ENCODE measurements around the gene RNU5B-1.

Gene RNU5B-1

DNA sequence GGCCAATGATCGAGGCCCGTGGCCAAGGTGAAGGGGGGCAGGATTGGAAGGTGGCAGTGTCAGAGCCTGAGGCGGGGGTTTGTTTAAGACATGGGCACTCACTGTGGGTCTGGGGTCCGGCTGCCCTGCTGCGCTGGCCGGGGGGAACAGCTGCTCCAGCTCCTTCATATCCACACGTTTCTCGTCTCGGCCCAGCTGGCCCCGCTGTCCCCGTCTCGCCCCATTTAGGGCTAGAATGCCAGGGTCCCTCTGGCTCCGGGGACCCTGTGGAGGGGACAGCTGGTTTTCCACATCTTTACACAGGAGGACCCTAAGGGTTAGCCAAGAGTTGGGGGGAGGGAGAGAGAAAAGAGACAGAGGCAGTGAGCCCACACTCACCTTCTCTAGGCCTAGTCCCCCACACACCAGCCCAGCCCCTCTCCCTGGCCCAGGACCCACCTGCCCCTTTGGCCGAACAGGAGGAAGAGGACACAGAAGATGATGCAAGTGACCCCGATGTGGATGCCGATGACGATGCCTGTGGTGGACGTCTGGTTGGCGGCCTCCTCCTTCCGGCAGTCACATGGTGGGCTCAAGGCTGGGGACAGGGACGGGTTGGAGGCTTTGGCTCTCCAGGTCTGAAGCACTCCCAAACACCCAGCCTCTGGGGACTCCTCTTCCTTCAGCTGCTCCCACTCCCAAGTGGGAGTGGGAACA is 25.0 kb downstream of the RNU5B-1 start:
- no peak for DNase-seq

DNA sequence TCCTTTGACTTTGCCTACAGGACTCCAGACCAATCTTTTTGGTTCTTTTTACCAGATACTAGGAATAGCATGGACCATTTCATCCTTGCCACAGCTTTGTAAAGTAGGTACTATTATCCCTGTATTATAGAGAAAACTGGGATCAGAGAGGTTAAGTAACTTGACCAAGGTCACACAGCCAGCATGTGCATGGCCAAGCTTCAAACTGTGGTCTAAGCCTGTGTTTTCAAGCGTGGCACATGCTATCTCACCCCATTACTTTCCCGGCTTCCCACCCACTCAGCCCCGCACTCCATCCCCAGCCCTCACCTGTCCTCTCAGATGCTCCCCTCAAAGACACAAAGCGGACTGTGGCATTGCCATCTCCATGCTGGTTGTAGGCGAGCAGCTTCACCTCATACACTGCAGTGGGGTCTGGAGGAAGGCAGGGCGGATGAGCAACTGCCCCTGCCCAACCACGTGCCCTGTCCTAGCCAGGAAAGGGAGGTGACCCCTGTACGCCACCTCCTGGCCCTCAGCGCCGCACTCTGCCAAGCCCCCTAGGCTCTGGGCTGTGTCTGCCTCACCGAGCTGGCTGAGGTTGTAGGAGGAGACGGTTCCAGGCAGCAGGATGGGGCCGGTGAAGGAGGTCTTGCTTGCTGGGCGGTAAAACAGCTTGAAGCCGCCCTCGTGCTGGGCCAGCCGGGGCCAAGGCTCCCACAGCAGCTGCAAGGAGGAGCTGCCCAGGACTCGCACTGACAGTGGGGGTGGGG is 25.7 kb downstream of the RNU5B-1 start:
- DNase-seq: no peak

DNA sequence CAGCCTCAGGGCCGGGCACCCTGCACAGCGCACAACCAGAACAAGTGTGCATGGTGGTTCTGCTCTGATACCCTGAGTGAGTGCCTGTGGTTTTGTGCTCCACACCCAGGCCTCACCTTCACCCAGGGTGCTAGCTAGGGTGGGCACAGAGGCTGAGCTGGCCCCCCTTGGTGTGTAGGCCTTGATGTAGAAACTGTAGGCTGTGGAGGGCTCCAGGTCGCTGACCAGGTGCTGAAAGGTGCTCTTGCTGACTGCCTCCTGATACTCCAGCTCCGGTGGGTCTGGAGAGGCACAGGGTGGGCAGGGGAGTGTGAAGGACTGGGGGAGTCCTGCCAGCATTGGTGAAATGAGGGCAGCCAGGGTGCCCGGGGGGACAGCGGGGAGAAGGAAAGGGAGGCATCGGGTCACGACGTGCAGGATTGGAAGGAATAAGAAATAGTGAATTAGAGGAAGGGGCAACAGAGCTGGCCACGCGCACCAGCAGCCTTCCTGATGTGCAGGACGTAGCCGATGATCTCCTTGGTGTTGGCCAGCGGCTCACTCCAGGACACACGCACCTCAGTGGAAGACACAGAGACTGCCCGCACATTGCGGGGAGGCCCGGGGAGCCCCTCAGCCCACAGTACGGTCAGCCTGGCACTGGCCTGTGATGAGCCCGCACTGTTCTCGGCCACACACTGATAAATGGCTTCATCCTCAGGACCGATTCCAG is 26.6 kb downstream of the RNU5B-1 start:
- no peak for DNase-seq

DNA sequence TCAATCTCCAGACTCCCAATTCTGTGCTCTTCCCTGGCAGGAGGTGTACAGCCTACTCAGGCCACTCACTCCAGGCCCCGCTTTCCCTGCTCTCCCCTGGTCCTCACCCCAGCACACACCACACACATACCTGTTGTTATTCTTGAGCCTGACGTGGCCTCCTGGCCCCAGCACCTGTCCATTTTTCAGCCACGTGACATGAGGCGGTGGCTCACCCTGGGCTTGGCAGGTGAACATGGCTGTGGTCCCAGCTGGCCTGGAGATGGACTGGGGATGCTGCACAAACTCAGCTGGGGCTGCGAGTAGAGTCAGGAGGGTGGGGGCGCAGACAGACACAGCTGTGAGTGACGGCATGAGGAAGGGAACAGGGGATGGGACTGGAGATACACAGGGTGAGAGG is 27.3 kb downstream of the RNU5B-1 start:
- DNase-seq: no peak

DNA sequence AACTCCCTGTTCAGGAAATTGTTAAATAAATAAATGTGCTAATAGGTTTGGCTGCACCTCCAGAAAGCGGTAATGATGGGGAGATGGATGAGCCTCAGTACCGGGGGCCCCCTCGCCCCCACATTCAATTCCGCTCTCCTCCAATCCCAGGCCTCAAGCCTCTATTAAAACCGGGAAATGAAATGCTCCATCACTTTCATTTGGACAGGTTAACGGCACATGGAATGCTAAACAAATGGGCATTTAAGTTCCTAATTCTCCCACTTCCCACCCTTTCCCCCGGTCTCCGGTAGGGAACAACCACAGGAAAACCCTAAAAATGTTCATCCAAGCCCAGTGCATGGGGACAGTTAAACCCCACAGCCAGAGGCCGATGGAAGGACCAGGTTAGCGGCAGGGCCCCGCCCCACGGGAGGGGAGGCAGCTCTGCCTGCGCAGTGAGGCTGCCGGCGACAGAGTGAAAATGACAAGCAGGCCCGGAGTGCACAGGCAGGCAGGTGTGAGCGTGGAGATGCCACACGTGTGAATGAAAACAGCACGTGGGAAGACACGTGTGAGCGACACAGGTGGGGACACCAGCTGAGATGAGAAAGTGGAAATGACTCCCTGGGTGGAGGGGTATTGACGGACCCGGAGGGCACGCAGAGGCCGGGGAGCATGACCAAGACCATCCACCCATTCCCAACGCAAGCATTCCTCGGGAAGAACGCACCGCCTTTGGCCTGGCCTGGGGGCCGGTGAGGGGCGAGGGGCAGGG is 28.1 kb downstream of the RNU5B-1 start:
- no peak for DNase-seq

- no peak for DNase-seq
Observed at GRCh38 chr15:65333148-65333820, 28.8 kb downstream of the RNU5B-1 start.

DNA sequence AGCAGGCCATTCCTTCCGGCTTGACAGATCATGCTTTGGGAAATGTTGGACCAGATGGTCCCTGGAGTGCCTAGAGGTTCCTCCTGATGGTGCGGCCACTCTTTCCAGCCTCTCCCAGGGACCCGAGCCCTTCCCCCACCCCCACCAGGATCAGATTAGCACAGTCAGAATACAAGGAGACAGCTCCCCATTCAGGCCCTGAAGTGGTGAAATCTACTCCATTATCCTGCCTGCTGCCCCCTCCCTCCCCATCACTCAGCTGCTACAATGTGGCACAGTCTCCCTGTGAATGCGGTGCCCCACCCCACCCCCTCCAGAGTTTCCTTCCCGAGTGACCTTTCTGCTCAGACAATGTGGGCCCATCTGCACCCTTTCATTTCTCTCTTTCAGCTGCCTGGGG is 29.4 kb downstream of the RNU5B-1 start:
- DNase-seq: no peak

GRCh38 chr15:65334586-65335231 is 30.2 kb downstream of the RNU5B-1 start:
- DNase-seq: no peak

- DNase-seq: no peak
Observed at GRCh38 chr15:65335278-65336055, 31.0 kb downstream of the RNU5B-1 start.

- peak; percentile 50 for DNase-seq
Observed at GRCh38 chr15:65336493-65337435, 32.3 kb downstream of the RNU5B-1 start.

DNA sequence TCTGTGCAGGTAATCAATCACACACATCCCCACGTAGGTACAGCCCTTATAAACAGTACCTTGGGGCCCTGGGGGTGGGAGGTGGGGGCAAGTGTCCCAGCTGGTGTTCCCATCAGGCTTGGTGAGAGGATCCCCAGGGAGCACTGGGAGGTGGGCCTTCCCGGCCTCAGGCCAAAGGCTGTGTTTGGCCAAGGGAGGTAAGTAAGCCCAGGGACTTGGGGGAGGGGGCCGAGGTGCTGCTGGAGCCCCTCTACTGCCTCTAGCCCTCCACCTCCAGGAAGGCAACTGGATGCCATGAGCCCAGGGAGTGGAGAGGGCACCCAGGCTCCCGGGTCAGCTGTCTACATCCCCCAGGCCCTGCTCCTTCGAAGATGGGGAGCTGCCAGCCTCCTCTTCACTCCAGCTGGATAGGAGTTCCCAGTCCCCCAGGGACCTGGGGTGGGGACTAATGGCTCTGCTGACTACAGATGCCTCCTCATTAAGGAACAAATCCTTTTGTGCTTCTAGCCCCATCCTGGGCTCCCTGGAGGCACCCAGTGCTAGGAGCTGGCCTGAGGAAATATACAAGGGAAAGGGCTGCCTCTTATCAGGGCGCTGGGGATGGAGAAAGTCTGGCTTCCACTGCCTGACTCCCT is 33.1 kb downstream of the RNU5B-1 start:
- DNase-seq: peak; percentile 38

DNA sequence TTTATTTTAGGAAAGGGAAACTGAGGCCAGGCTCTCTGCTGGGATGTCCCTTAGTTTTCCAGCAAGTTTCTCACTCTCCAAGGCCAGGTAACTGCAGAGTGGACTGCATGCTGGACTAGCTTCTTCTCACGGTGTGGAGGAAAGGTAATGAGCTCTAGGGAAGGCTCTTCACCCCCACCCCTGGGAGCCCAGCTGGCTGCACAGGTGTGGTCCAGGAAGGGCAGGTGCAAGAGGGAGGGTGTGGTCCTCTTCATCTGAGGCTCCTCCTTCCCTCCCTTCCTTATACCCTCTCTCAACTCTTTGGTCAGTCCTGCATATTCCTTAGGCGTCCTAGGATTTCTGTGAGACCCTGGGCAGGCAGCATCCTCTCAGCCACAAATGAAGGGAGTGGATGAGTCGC is 33.9 kb downstream of the RNU5B-1 start:
- no peak for DNase-seq

- no peak for DNase-seq
Observed at GRCh38 chr15:65338823-65339222, 34.3 kb downstream of the RNU5B-1 start.

- DNase-seq: no peak
Observed at GRCh38 chr15:65339416-65339815, 34.9 kb downstream of the RNU5B-1 start.

DNA sequence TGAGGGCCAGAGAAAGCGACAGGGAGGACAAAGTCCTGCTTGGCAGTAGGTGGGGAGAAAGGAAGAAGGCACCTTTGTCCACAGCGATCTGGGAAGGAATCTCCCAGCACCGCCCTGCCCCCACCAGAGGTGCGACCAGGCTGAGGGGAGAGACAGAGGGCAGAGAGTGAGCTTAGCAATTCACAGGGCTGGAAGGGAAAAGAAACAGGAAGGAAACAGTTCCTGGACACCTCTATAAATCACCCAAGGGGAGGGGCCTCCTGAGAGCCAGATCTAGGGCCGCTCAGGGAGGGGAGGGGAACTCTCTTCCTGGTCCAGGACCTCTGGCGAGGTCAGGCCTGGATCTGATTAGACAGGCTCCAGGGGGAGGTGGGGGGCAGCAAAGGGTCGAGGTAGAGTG is 35.4 kb downstream of the RNU5B-1 start:
- DNase-seq: no peak

- DNase-seq: no peak
Observed at GRCh38 chr15:65342493-65342892, 38.0 kb downstream of the RNU5B-1 start.

- DNase-seq: no peak
Observed at GRCh38 chr15:65343374-65343981, 39.0 kb downstream of the RNU5B-1 start.

GRCh38 chr15:65344214-65344913 is 39.9 kb downstream of the RNU5B-1 start:
- DNase-seq: no peak

DNA sequence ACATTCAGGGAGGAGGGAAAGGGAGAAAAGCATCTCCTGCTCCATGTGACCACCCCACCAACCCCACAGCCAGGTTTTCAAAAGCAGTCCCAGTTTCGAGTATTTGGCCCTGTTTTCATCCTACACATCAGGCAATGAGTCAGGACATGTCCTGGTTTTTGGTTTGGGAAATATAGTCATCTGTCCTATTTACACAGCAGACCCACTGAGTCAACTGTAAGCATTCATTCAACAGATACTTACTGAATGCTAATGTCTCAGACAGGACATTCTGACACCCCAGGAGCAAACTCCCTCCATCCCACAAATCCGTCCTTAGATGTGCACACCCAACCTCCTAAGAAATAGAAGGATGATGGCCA is 40.4 kb downstream of the RNU5B-1 start:
- no peak for DNase-seq

Data from NCI-H1694 (cell line).